OCI-LY7 (cell line): Measurements from ENCODE around the gene MYL4. TPM values are rescaled to one million over a fixed set of nuclear protein-coding genes. Genes with fewer than 3 reads are reported as not detected.

Experiments used
- BruUV-seq: library from RNA; stranded (reverse); fragments of 400-500 nt; replicated peaks from 2 replicates; lab custom pipeline; 2021; lab: Mats Ljungman, UMichigan
- CTCF ChIA-PET: fragments of 300-600 bp; sonication (Branson Sonifier 250); formaldehyde crosslinking; loops from one replicate; lab custom pipeline; 2022; ENCODE audit warnings: antibody characterized with exemption; ENCODE audit not compliant: unreplicated experiment; lab: Charles Lee
- POLR2A ChIA-PET: fragments of 300-600 bp; sonication (Branson Sonifier 250); formaldehyde crosslinking; loops from one replicate; lab custom pipeline; 2022; ENCODE audit warnings: antibody characterized with exemption; lab: Charles Lee
- DNase-seq: peaks from one replicate; pipeline ENCODE4 v3.0.0-alpha.2; 2015; ENCODE audit warnings: low spot score
- H2AFZ ChIP-seq: fragments of 200-600 bp; sonication (generic), shearing (Covaris generic); 2 replicates; pipeline ENCODE4 v1.6.1; 2014; ENCODE audit warnings: mild to moderate bottlenecking, antibody characterized with exemption, low read length, moderate library complexity
- H3K27ac ChIP-seq: fragments of 200-600 bp; sonication (generic); 2 replicates; pipeline ENCODE4 v1.5.1; 2014; ENCODE audit warnings: mixed run types, low read depth, mild to moderate bottlenecking, moderate library complexity, low read length, inconsistent platforms; ENCODE audit not compliant: poor library complexity, severe bottlenecking
- H3K36me3 ChIP-seq: fragments of 200-600 bp; sonication (generic); 2 replicates; pipeline ENCODE4 v1.6.1; 2014; ENCODE audit warnings: mild to moderate bottlenecking, antibody characterized with exemption, low read length, moderate library complexity, mixed read lengths; ENCODE audit not compliant: insufficient read depth
- H3K4me1 ChIP-seq: fragments of 200-600 bp; sonication (generic); 2 replicates; pipeline ENCODE4 v1.5.1; 2014; ENCODE audit warnings: mild to moderate bottlenecking, low read length; ENCODE audit not compliant: insufficient read depth, poor library complexity, severe bottlenecking
- H3K4me2 ChIP-seq: fragments of 200-600 bp; sonication (generic); 2 replicates; pipeline ENCODE4 v1.6.1; 2014; ENCODE audit warnings: mild to moderate bottlenecking, low read length
- H3K4me3 ChIP-seq: fragments of 200-600 bp; sonication (generic); 2 replicates; pipeline ENCODE4 v1.5.1; 2014; ENCODE audit warnings: mild to moderate bottlenecking, low read depth, low read length; ENCODE audit not compliant: poor library complexity, severe bottlenecking
- H3K79me2 ChIP-seq: fragments of 200-600 bp; sonication (generic); 2 replicates; pipeline ENCODE4 v1.6.1; 2016; ENCODE audit warnings: low read depth, mild to moderate bottlenecking, low read length, moderate library complexity, mixed read lengths; ENCODE audit not compliant: insufficient read depth
- H3K9me2 ChIP-seq: fragments of 200-600 bp; sonication (generic); 2 replicates; pipeline ENCODE4 v1.6.1; 2016; ENCODE audit warnings: mild to moderate bottlenecking, low read length, mixed read lengths; ENCODE audit not compliant: insufficient read depth
- H3K9me3 ChIP-seq: fragments of 200-600 bp; sonication (generic); 2 replicates; pipeline ENCODE4 v1.6.1; 2014; ENCODE audit warnings: mild to moderate bottlenecking, mixed run types, low read length, mixed read lengths
- H4K20me1 ChIP-seq: fragments of 200-600 bp; sonication (generic); 2 replicates; pipeline ENCODE4 v1.6.1; 2014; ENCODE audit warnings: mild to moderate bottlenecking, antibody characterized with exemption, low read length, moderate library complexity, mixed read lengths; ENCODE audit not compliant: insufficient read depth
- EZH2phosphoT487 ChIP-seq: fragments of 200-600 bp; sonication (generic); IDR thresholded peaks from 2 replicates; pipeline ENCODE4 v1.6.1; 2018; ENCODE audit warnings: low read depth, borderline replicate concordance, mild to moderate bottlenecking, mixed run types, antibody characterized with exemption, low read length, moderate library complexity, mixed read lengths
- intact Hi-C: fragments of 100-400 bp; cut with micrococcal nuclease; formaldehyde crosslinking; loops from one replicate; pipeline ENCODE4 v1.10.0; 2022; ENCODE audit not compliant: unreplicated experiment
- total RNA-seq, 2 experiments: library from RNA; depleted of rRNA in 1 of 2; stranded (reverse); fragments of >200 nt in 1 of 2; shearing (Covaris generic) in 1 of 2; gene quantifications; 2 replicates each; pipeline ENCODE4 v1.2.3, GENCODE V29; 2014 to 2022
- TF ChIP-seq, protein P1 (sequence below): fragments of 200-600 bp; sonication (generic); conservative IDR thresholded peaks from 2 replicates; pipeline ENCODE4 v1.5.1; 2014; ENCODE audit warnings: mild to moderate bottlenecking, antibody characterized with exemption, low read length, moderate library complexity, mixed read lengths

MYL4 gene
- total RNA-seq, 2 experiments from 2014 or later, result 0.67 to 2.1 TPM

DNA sequence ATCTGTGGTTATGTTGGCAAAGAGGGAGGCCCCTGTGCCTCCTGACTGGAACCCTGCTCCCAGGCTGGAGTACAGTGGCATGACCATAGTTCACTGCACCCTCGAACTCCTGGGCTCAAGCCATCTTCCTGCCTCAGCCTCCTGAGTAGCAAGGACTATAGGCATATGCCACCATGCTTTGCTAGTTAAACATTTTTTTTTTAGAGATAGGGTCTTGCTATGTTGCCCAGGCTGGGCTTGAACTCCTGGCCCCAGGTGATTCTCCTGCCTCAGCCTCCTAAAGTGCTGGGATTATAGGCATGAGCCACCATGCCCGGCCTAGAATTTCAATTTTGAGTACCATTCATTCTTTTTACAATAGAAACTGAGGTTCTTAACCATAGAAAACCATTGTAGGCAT lies 23.3 kb downstream of the MYL4 start:
- H3K9me2 ChIP-seq, result no peaks in the 10 kb centered on the region
- 0 out of 2 replicates have a peak, but pooled peaks cover 6% of the 10 kb centered on the region for H3K9me3 ChIP-seq
- no peak overlapping the region for H2AFZ ChIP-seq
- no TSS peak for BruUV-seq
- peaks cover 27% of the 10 kb centered on the region for H3K4me1 ChIP-seq
- ChIA-PET CTCF (no interaction called here), POLR2A (interaction anchor here (1.0 kb wide), 1 partner anchor 14 kb away, joined by 3 read pairs; no protein-coding TSS in a partner anchor)
- no peaks in the 10 kb centered on the region for H3K36me3 ChIP-seq
- H3K27ac ChIP-seq, result no peak overlapping the region
- H3K4me2 ChIP-seq, result no peak overlapping the region
- DNase-seq, result no peak
- no peak for TF ChIP-seq EZH2phosphoT487
- TF ChIP-seq, protein P1, sequence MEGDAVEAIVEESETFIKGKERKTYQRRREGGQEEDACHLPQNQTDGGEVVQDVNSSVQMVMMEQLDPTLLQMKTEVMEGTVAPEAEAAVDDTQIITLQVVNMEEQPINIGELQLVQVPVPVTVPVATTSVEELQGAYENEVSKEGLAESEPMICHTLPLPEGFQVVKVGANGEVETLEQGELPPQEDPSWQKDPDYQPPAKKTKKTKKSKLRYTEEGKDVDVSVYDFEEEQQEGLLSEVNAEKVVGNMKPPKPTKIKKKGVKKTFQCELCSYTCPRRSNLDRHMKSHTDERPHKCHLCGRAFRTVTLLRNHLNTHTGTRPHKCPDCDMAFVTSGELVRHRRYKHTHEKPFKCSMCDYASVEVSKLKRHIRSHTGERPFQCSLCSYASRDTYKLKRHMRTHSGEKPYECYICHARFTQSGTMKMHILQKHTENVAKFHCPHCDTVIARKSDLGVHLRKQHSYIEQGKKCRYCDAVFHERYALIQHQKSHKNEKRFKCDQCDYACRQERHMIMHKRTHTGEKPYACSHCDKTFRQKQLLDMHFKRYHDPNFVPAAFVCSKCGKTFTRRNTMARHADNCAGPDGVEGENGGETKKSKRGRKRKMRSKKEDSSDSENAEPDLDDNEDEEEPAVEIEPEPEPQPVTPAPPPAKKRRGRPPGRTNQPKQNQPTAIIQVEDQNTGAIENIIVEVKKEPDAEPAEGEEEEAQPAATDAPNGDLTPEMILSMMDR, result no peak
- H4K20me1 ChIP-seq, result no peaks in the 10 kb centered on the region
- no peak overlapping the region for H3K4me3 ChIP-seq
- intact Hi-C loops, result loop anchor here (5.0 kb wide), 1 partner anchor 385 kb away; no protein-coding TSS in a partner anchor
- H3K79me2 ChIP-seq, result no peaks in the 10 kb centered on the region

GRCh38 chr17:47235506-47235905 lies 26.4 kb downstream of the MYL4 start:
- intact Hi-C loops, result no loop called here
- H2AFZ ChIP-seq, result no peak overlapping the region
- H3K36me3 ChIP-seq, result no peaks in the 10 kb centered on the region
- no peak overlapping the region for H3K4me2 ChIP-seq
- H4K20me1 ChIP-seq, result no peaks in the 10 kb centered on the region
- BruUV-seq, result no TSS peak
- H3K9me3 ChIP-seq, result 0 out of 2 replicates have a peak, but pooled peaks cover 10% of the 10 kb centered on the region
- TF ChIP-seq EZH2phosphoT487, result no peak
- TF ChIP-seq, protein P1, result no peak
- ChIA-PET POLR2A (no interaction called here), CTCF (no interaction called here)
- no peak overlapping the region for H3K4me3 ChIP-seq
- DNase-seq, result no peak
- H3K4me1 ChIP-seq, result peaks cover 26% of the 10 kb centered on the region
- no peak overlapping the region for H3K27ac ChIP-seq
- H3K9me2 ChIP-seq, result no peaks in the 10 kb centered on the region
- H3K79me2 ChIP-seq, result no peaks in the 10 kb centered on the region

DNA sequence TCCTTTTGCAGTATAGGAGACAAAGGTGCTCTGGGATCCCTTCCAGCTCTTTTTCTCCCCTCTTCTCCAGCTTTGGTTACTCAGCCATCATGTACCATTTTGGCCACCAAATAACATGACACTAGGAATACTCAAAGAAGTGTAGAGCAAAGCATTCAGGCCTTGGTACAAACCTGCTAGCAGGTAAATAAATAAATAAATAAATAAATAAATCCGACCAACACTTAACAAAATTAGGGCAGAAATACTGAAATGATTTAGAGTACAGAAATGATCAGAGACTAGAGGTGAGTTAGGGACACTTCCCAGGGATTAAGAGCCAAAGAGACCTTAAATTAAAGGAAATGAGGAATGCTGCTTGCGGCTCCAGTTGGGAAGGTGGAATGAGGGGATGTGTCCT lies 26.8 kb downstream of the MYL4 start:
- H3K4me1 ChIP-seq, result peaks cover 23% of the 10 kb centered on the region
- H3K36me3 ChIP-seq, result no peaks in the 10 kb centered on the region
- DNase-seq, result no peak
- CTCF ChIA-PET, result no interaction called here
- no peaks in the 10 kb centered on the region for H3K79me2 ChIP-seq
- POLR2A ChIA-PET, result no interaction called here
- 0 out of 2 replicates have a peak, but pooled peaks cover 10% of the 10 kb centered on the region for H3K9me3 ChIP-seq
- H4K20me1 ChIP-seq, result no peaks in the 10 kb centered on the region
- intact Hi-C loops, result no loop called here
- no peak overlapping the region for H3K27ac ChIP-seq
- no peak overlapping the region for H2AFZ ChIP-seq
- no TSS peak for BruUV-seq
- H3K4me2 ChIP-seq, result no peak overlapping the region
- TF ChIP-seq, protein P1, result no peak
- TF ChIP-seq EZH2phosphoT487, result no peak
- H3K4me3 ChIP-seq, result no peak overlapping the region
- no peaks in the 10 kb centered on the region for H3K9me2 ChIP-seq
